ENCODE measurements around the gene TM4SF5. TPM values are rescaled to one million over a fixed set of nuclear protein-coding genes. Genes with fewer than 3 reads are reported as not detected.

Gene TM4SF5
- total and polyA plus RNA-seq, 10 of the 15 experiments (the other 5 are each of a cell fraction or from before 2014, with no cell fraction given) = 0.40 TPM; not detected in 9

GRCh38 chr17:4786106-4786511 is 14.4 kb downstream of the TM4SF5 start, which contains the start of gene VMO1 (continued):
- TF ChIP-seq ZBTB33 (IDR thresholded peaks at IDR 0.05) (no peak), NRF1 (conservative IDR thresholded peaks at IDR 0.05; ENCODE audit: low read depth, low read length) (no peak), RCOR1 (conservative IDR thresholded peaks at IDR 0.05; ENCODE audit: low read depth, low read length) (no peak), MEF2B (IDR thresholded peaks at IDR 0.05; ENCODE audit: partially characterized antibody, poor library complexity, severe bottlenecking) (no peak), SIX5 (IDR thresholded peaks at IDR 0.05; ENCODE audit: low read depth, low read length, severe bottlenecking) (no peak), POLR2AphosphoS5 (IDR thresholded peaks at IDR 0.05; ENCODE audit: low read length) (no peak), REST (IDR thresholded peaks at IDR 0.05; ENCODE audit: low read depth, low read length) (no peak), E2F4 (IDR thresholded peaks at IDR 0.05; ENCODE audit: low read depth, low read length) (no peak), ZNF384 (IDR thresholded peaks at IDR 0.05; ENCODE audit: borderline replicate concordance, low read depth, low read length) (no peak), CEBPZ (IDR thresholded peaks at IDR 0.05; ENCODE audit: low read depth, low read length) (no peak), MTA3 (IDR thresholded peaks at IDR 0.05; ENCODE audit: borderline replicate concordance, low read length) (no peak)

Data from GM12878 (cell line).